K562 (cell line): ENCODE measurements around the gene ARHGEF40. TPM values are rescaled to one million over a fixed set of nuclear protein-coding genes. Genes with fewer than 3 reads are reported as not detected.

Experiments used
- ARID2 ChIP-seq: fragments of 450-650 bp; IDR thresholded peaks from 2 replicates; pipeline ENCODE4 v1.6.1; 2017; ENCODE audit warnings: antibody characterized with exemption, mild to moderate bottlenecking
- CC2D1A ChIP-seq: fragments of 450-650 bp; IDR thresholded peaks from 2 replicates; pipeline ENCODE4 v1.6.1; 2017; ENCODE audit warnings: mild to moderate bottlenecking
- HOXB6 ChIP-seq: fragments of 250-450 bp; sonication (Bioruptor Pico); IDR thresholded peaks from 2 replicates; pipeline ENCODE4 v1.5.1; 2022; ENCODE audit warnings: mild to moderate bottlenecking, borderline replicate concordance
- NCOA2 ChIP-seq, 2 experiments: fragments of 450-650 bp; IDR thresholded peaks; 2 replicates each; pipeline ENCODE4 v1.6.1; 2018; ENCODE audit warnings: mild to moderate bottlenecking in 2 of 2, moderate library complexity in 1 of 2; ENCODE audit not compliant: partially characterized antibody in 2 of 2
- NFATC3 ChIP-seq: fragments of 450-650 bp; IDR thresholded peaks from 2 replicates; pipeline ENCODE4 v1.6.1; 2017; ENCODE audit warnings: mild to moderate bottlenecking
- NR2C1 ChIP-seq, 2 experiments: fragments of 450-650 bp; IDR thresholded peaks; 2 replicates each; pipeline ENCODE4 v1.6.1; 2017; ENCODE audit warnings: mild to moderate bottlenecking in 2 of 2, antibody characterized with exemption in 1 of 2, inconsistent platforms in 1 of 2, missing compliant biosample characterization in 1 of 2, missing genetic modification characterization in 1 of 2
- NR2C2 ChIP-seq, 2 experiments: fragments of 200-800 bp in 1 of 2; sonication (Bioruptor generic) in 1 of 2; sonication (generic) in 1 of 2; formaldehyde crosslinking in 1 of 2; IDR thresholded peaks; 2 replicates each; pipeline versions ENCODE4 v1.6.1 to v1.8.0; 2016 to 2022; ENCODE audit warnings: mild to moderate bottlenecking in 1 of 2, missing compliant biosample characterization in 1 of 2, missing genetic modification characterization in 1 of 2, missing genetic modification reagents in 1 of 2
- PML ChIP-seq: IDR thresholded peaks from 2 replicates; pipeline ENCODE4 v1.6.1; 2012; ENCODE audit warnings: low read length, inconsistent platforms
- SMAD3 ChIP-seq: fragments of 450-650 bp; formaldehyde crosslinking; conservative IDR thresholded peaks from 2 replicates; pipeline ENCODE4 v1.4.0; 2020; ENCODE audit warnings: mild to moderate bottlenecking
- SMARCE1 ChIP-seq: fragments of 450-650 bp; IDR thresholded peaks from 2 replicates; pipeline ENCODE4 v1.7.1; 2016; ENCODE audit warnings: mild to moderate bottlenecking
- ZNF232 ChIP-seq: sonication (generic); formaldehyde crosslinking; IDR thresholded peaks from 2 replicates; pipeline ENCODE4 v1.8.0; 2022; ENCODE audit warnings: mild to moderate bottlenecking, missing genetic modification reagents
- polyA plus RNA-seq, 8 experiments: library from polyadenylated mRNA; depleted of rRNA in 4 of 8; stranded (reverse) in 5 of 8; unstranded in 3 of 8; fragments of >200 nt; fragmentation: Nextera tagmentation in 2 of 8; fragmentation: Illumina TruSeq in 1 of 8; extraction: Ambion mirVana in 2 of 8; extraction: Trizol in 1 of 8; gene quantifications; 2 replicates each; pipeline versions ENCODE4 v1.2.1 to v1.2.3, GENCODE V29; 2011 to 2014; ENCODE audit warnings: inconsistent platforms in 1 of 8, missing spikeins in 1 of 8
- total RNA-seq, 7 experiments: library from RNA; depleted of rRNA in 6 of 7; stranded (reverse); fragments of >200 nt in 6 of 7; fragmentation: Illumina TruSeq in 2 of 7; extraction: Trizol in 2 of 7; gene quantifications; 2 replicates each; pipeline versions ENCODE4 v1.2.1 to v1.2.3, GENCODE V29; 2011 to 2021; ENCODE audit warnings: low replicate concordance in 1 of 7
- TF ChIP-seq, protein P1 (sequence below): sonication (generic); formaldehyde crosslinking; IDR thresholded peaks from 2 replicates; pipeline ENCODE4 v1.8.0; 2022; ENCODE audit warnings: mild to moderate bottlenecking, missing genetic modification reagents
- TF ChIP-seq, protein P2 (sequence below): fragments of 450-650 bp; IDR thresholded peaks from 2 replicates; pipeline ENCODE4 v1.6.1; 2016; ENCODE audit warnings: antibody characterized with exemption
- TF ChIP-seq, protein P3 (sequence below): fragments of 450-650 bp; IDR thresholded peaks from 2 replicates; pipeline ENCODE4 v1.7.1; 2018; ENCODE audit warnings: mild to moderate bottlenecking, low read depth; ENCODE audit not compliant: partially characterized antibody
- TF ChIP-seq, protein P4 (sequence below): fragments of 200-800 bp; sonication (Bioruptor generic); IDR thresholded peaks from 2 replicates; pipeline ENCODE4 v1.6.1; 2017; ENCODE audit warnings: missing genetic modification characterization, missing compliant biosample characterization

ARHGEF40 gene
- total and polyA plus RNA-seq, 9 of the 15 experiments (the other 6 are each of a cell fraction or from before 2014, with no cell fraction given), result 0.42 to 6.3 (median 3.8) TPM

DNA sequence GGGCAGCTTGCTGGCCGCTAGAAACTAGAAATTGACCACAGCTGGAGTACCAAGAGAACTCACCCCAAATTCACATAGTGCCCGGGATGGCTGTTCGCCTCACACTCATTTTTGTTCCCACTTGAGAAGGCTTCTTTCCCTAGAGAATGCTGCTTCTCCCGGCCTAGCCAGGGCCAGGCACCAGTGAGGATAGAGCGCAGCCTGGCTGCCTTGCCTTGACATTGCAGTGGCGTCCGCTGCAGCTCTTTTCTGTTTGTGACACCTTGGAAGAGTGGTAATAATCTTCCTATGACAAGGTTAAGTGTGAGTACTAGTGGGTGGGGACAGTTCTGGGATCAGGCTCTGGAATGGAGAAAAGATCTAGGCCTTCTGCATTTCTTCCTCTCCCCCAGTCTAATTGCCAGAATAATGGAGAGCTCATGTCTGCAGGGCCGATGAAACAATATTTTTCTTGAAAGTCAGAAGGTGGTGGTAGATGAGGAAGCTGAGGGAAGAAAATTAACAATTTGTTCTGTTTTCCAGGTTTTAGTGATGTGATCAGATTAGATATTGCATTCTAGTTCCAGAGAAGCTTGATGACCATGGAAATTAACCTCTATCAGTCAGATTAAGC is 34.5 kb downstream of the ARHGEF40 start (continued):
- TF ChIP-seq, protein P1, sequence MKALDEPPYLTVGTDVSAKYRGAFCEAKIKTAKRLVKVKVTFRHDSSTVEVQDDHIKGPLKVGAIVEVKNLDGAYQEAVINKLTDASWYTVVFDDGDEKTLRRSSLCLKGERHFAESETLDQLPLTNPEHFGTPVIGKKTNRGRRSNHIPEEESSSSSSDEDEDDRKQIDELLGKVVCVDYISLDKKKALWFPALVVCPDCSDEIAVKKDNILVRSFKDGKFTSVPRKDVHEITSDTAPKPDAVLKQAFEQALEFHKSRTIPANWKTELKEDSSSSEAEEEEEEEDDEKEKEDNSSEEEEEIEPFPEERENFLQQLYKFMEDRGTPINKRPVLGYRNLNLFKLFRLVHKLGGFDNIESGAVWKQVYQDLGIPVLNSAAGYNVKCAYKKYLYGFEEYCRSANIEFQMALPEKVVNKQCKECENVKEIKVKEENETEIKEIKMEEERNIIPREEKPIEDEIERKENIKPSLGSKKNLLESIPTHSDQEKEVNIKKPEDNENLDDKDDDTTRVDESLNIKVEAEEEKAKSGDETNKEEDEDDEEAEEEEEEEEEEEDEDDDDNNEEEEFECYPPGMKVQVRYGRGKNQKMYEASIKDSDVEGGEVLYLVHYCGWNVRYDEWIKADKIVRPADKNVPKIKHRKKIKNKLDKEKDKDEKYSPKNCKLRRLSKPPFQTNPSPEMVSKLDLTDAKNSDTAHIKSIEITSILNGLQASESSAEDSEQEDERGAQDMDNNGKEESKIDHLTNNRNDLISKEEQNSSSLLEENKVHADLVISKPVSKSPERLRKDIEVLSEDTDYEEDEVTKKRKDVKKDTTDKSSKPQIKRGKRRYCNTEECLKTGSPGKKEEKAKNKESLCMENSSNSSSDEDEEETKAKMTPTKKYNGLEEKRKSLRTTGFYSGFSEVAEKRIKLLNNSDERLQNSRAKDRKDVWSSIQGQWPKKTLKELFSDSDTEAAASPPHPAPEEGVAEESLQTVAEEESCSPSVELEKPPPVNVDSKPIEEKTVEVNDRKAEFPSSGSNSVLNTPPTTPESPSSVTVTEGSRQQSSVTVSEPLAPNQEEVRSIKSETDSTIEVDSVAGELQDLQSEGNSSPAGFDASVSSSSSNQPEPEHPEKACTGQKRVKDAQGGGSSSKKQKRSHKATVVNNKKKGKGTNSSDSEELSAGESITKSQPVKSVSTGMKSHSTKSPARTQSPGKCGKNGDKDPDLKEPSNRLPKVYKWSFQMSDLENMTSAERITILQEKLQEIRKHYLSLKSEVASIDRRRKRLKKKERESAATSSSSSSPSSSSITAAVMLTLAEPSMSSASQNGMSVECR (CRISPR knock-in tag), result peak; percentile 16; the same call in 1 of the 2 replicates
- no peak; the same call in 1 of the 2 replicates for TF ChIP-seq PML
- TF ChIP-seq CC2D1A, result peak; percentile 81
- TF ChIP-seq, protein P2, sequence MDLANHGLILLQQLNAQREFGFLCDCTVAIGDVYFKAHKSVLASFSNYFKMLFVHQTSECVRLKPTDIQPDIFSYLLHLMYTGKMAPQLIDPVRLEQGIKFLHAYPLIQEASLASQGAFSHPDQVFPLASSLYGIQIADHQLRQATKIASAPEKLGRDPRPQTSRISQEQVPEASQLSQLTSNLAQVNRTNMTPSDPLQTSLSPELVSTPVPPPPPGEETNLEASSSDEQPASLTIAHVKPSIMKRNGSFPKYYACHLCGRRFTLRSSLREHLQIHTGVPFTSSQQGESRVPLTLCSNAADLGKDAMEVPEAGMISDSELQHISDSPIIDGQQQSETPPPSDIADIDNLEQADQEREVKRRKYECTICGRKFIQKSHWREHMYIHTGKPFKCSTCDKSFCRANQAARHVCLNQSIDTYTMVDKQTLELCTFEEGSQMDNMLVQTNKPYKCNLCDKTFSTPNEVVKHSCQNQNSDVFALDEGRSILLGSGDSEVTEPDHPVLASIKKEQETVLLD, result 0 out of 2 replicates have a peak, but pooled peaks have one; percentile 1
- TF ChIP-seq NFATC3, result peak; percentile 92
- TF ChIP-seq NCOA2 (IDR thresholded peaks at IDR 0.05; ENCODE audit: partially characterized antibody in 2 of 2), result no peak
- TF ChIP-seq HOXB6 (CRISPR knock-in tag), result no peak
- 0 out of 2 replicates have a peak, but pooled peaks have one; percentile 43 for TF ChIP-seq SMARCE1
- TF ChIP-seq NR2C2 (CRISPR knock-in tag; IDR thresholded peaks at IDR 0.05), result no peak
- peak; percentile 94 for TF ChIP-seq NR2C2 (tag; IDR thresholded peaks at IDR 0.05)
- TF ChIP-seq NR2C1 (IDR thresholded peaks at IDR 0.05), result peak; percentile 63
- TF ChIP-seq NR2C1 (tag; IDR thresholded peaks at IDR 0.05), result no peak
- TF ChIP-seq SMAD3 (CRISPR knock-in tag), result no peak
- TF ChIP-seq, protein P3, sequence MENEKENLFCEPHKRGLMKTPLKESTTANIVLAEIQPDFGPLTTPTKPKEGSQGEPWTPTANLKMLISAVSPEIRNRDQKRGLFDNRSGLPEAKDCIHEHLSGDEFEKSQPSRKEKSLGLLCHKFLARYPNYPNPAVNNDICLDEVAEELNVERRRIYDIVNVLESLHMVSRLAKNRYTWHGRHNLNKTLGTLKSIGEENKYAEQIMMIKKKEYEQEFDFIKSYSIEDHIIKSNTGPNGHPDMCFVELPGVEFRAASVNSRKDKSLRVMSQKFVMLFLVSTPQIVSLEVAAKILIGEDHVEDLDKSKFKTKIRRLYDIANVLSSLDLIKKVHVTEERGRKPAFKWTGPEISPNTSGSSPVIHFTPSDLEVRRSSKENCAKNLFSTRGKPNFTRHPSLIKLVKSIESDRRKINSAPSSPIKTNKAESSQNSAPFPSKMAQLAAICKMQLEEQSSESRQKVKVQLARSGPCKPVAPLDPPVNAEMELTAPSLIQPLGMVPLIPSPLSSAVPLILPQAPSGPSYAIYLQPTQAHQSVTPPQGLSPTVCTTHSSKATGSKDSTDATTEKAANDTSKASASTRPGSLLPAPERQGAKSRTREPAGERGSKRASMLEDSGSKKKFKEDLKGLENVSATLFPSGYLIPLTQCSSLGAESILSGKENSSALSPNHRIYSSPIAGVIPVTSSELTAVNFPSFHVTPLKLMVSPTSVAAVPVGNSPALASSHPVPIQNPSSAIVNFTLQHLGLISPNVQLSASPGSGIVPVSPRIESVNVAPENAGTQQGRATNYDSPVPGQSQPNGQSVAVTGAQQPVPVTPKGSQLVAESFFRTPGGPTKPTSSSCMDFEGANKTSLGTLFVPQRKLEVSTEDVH, result peak; percentile 14
- peak; percentile 86 for TF ChIP-seq ARID2
- TF ChIP-seq, protein P4, sequence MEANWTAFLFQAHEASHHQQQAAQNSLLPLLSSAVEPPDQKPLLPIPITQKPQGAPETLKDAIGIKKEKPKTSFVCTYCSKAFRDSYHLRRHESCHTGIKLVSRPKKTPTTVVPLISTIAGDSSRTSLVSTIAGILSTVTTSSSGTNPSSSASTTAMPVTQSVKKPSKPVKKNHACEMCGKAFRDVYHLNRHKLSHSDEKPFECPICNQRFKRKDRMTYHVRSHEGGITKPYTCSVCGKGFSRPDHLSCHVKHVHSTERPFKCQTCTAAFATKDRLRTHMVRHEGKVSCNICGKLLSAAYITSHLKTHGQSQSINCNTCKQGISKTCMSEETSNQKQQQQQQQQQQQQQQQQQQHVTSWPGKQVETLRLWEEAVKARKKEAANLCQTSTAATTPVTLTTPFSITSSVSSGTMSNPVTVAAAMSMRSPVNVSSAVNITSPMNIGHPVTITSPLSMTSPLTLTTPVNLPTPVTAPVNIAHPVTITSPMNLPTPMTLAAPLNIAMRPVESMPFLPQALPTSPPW, result peak; percentile 19
- TF ChIP-seq ZNF232, result peak; percentile 27; the same call in 1 of the 2 replicates
